Body of pancreas (tissue), 4 donors: ENCODE data around the gene RXRA. TPM values are rescaled to one million over a fixed set of nuclear protein-coding genes. Genes with fewer than 3 reads are reported as not detected.

Experiments used
- ATAC-seq: fragments of 150-250 bp; one replicate; pipeline ENCODE4 v1.9.1; 2016
- DNase-seq, 4 donors: peaks; one replicate each; pipeline ENCODE4 v3.0.0-alpha.2; 2019
- H3K27ac ChIP-seq, 4 donors: fragments of 200-600 bp; sonication (generic); 1 replicate in 3 of 4; 2 replicates in 1 of 4; pipeline versions ENCODE4 v1.5.1 to v1.6.1; 2016 to 2019; ENCODE audit warnings: mild to moderate bottlenecking in 1 of 4, mixed read lengths in 1 of 4, moderate library complexity in 1 of 4
- H3K27me3 ChIP-seq, 2 donors: fragments of 200-600 bp; sonication (generic); one replicate each; pipeline ENCODE4 v1.6.0; 2016; ENCODE audit warnings: mild to moderate bottlenecking in 1 of 2
- H3K36me3 ChIP-seq, 2 donors: fragments of 200-600 bp; sonication (generic); replicated peaks in 1 of 2; 2 replicates each; pipeline ENCODE4 v1.5.1; 2016; ENCODE audit warnings: low read depth in 2 of 2; ENCODE audit not compliant: insufficient read depth in 1 of 2
- H3K4me1 ChIP-seq: fragments of 200-600 bp; sonication (generic); one replicate; pipeline ENCODE4 v1.6.0; 2016
- H3K4me3 ChIP-seq, 2 donors: fragments of 200-600 bp; sonication (generic); 1 replicate in 1 of 2; 2 replicates in 1 of 2; pipeline ENCODE4 v1.5.1; 2016 to 2019
- H3K9me3 ChIP-seq, 3 donors: fragments of 200-600 bp; sonication (generic); 1 replicate in 2 of 3; 2 replicates in 1 of 3; pipeline ENCODE4 v1.5.1; 2016
- POLR2A ChIP-seq, 3 donors: fragments of 450-650 bp; IDR thresholded peaks; one replicate each; pipeline ENCODE4 v1.6.1; 2016; ENCODE audit warnings: antibody characterized with exemption in 3 of 3, mild to moderate bottlenecking in 2 of 3
- WGBS, 2 donors: methylation state at CpG; one replicate each; pipeline ENCODE4 v1.1.5; 2017; 5-methylcytosine and 5-hydroxymethylcytosine counted together
- intact Hi-C: fragments of 100-400 bp; cut with DNase I; formaldehyde crosslinking; loops from one replicate; pipeline ENCODE4 v1.15.1; 2023
- total RNA-seq, 2 donors: library from RNA; depleted of rRNA; stranded (reverse); fragments of >200 nt; gene quantifications; one replicate each; pipeline ENCODE4 v1.1.0, GENCODE V29; 2016
- TF ChIP-seq, protein P1 (sequence below), 7 experiments: fragments of 450-650 bp in 4 of 7; fragments of 200-600 bp in 3 of 7; sonication (generic) in 3 of 7; IDR thresholded peaks; one replicate each; pipeline ENCODE4 v1.5.1; 2016 to 2019; ENCODE audit warnings: antibody characterized with exemption in 7 of 7

RXRA gene
- total RNA-seq, 2 donors from 2014 or later: 31.4 to 41.9 TPM

DNA sequence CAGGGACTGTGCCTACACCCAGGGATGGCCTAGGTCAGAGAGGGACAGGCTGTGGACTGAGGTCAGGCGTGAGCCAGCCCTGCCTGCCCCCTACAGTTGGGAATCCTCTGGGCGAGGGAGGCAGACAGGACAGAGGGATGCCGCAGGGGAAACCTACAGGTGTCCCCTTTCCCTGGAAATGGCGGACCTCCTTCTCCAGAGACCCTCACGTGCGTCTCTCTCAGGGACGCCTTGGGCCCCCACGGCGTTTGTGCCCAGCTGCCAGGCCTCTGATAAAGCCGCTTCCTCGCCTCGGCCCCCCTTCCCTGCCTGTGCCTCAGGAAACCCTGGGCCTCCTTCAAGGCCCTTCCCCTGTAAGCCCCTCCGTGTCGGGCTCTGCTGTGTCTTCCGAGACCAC lies 129.3 kb downstream of the RXRA start:
- no peak for TF ChIP-seq POLR2A (IDR thresholded peaks at IDR 0.05)
- TF ChIP-seq, protein P1, sequence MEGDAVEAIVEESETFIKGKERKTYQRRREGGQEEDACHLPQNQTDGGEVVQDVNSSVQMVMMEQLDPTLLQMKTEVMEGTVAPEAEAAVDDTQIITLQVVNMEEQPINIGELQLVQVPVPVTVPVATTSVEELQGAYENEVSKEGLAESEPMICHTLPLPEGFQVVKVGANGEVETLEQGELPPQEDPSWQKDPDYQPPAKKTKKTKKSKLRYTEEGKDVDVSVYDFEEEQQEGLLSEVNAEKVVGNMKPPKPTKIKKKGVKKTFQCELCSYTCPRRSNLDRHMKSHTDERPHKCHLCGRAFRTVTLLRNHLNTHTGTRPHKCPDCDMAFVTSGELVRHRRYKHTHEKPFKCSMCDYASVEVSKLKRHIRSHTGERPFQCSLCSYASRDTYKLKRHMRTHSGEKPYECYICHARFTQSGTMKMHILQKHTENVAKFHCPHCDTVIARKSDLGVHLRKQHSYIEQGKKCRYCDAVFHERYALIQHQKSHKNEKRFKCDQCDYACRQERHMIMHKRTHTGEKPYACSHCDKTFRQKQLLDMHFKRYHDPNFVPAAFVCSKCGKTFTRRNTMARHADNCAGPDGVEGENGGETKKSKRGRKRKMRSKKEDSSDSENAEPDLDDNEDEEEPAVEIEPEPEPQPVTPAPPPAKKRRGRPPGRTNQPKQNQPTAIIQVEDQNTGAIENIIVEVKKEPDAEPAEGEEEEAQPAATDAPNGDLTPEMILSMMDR (IDR thresholded peaks at IDR 0.05): no peak
- Histone ChIP-seq H3K27me3 (no peaks in the 10 kb centered on the region), H3K9me3 (no peaks in the 10 kb centered on the region), H3K27ac (peak overlapping the region; percentile 15 to 77 (median 46)), H3K36me3 (no peaks in the 10 kb centered on the region), H3K4me3 (no peak overlapping the region), H3K4me1 (peaks cover 14% of the 10 kb centered on the region)
- no peak for ATAC-seq
- intact Hi-C loops: no loop called here
- no peak for DNase-seq
- WGBS, 2 donors: 66 to 85% methylated on average over 8 to 14 of the region's 15 CpGs

GRCh38 chr9:134455934-134456755 lies 129.9 kb downstream of the RXRA start:
- peak in 1 of 3 donors; percentile 24 for TF ChIP-seq POLR2A (IDR thresholded peaks at IDR 0.05)
- TF ChIP-seq, protein P1 (IDR thresholded peaks at IDR 0.05): no peak
- Histone ChIP-seq H3K4me3 (no peak overlapping the region), H3K27ac (peak overlapping the region; percentile 15 to 77 (median 49)), H3K27me3 (no peaks in the 10 kb centered on the region), H3K9me3 (no peaks in the 10 kb centered on the region), H3K36me3 (no peaks in the 10 kb centered on the region), H3K4me1 (peaks cover 14% of the 10 kb centered on the region)
- DNase-seq (peak; percentile 49 to 73 (median 66)), ATAC-seq (peak; percentile 74)
- 28 to 44% methylated on average over 15 to 41 of the region's 41 CpGs for WGBS, 2 donors
- intact Hi-C loops: no loop called here

DNA sequence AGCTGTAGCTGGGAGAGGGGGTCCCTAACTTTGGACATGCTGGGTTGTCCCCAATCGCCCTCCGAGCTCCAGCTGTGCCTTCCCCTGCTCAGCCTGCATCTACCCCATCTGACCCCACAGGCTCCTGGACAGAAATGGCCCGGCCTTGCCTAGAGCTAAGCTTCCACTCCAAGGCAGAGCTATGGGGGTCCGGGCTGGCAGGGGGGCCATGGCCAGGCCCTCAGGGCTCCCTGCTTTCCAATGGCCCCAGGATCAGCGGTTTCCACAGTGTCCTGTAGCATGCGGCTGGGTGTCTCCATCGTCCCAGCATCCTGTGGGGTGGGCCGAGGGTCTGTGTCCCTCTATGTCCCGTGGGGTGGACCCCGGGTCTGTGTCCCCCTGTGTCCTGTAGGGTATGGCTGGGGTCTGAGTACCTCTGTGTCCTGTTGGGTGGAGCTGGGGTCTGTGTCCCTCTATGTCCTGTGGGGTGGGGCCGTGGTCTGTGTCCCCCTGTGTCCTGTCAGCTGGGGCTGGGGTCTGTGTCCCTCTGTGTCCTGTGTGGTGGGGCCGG lies 130.6 kb downstream of the RXRA start:
- Histone ChIP-seq H3K4me3 (no peak overlapping the region), H3K27ac (peak overlapping the region in 3 of 4 donors; percentile 26 to 77 (median 72)), H3K27me3 (no peaks in the 10 kb centered on the region), H3K9me3 (peaks cover 0 to 6% (median 0%) of the 10 kb centered on the region in 3 donors), H3K36me3 (no peaks in the 10 kb centered on the region), H3K4me1 (peaks cover 14% of the 10 kb centered on the region)
- peak; percentile 8 for ATAC-seq
- DNase-seq: no peak
- intact Hi-C loops: no loop called here
- WGBS, 2 donors: 67 to 72% methylated on average over 3 to 12 of the region's 12 CpGs
- TF ChIP-seq, protein P1 (IDR thresholded peaks at IDR 0.05): no peak
- no peak for TF ChIP-seq POLR2A (IDR thresholded peaks at IDR 0.05)

- DNase-seq: no peak
- intact Hi-C loops: no loop called here
- no peak overlapping the region for H3K27ac ChIP-seq
Measured at GRCh38 chr9:134457321-134458206, 131.3 kb downstream of the RXRA start.

More at GRCh38 chr9:134457321-134458206, 131.3 kb downstream of the RXRA start:
- Histone ChIP-seq H3K4me1 (peaks cover 14% of the 10 kb centered on the region), H3K9me3 (peaks cover 0 to 8% (median 0%) of the 10 kb centered on the region in 3 donors), H3K27me3 (no peaks in the 10 kb centered on the region), H3K4me3 (no peak overlapping the region), H3K36me3 (no peaks in the 10 kb centered on the region)
- ATAC-seq: no peak
- TF ChIP-seq, protein P1 (IDR thresholded peaks at IDR 0.05): no peak
- TF ChIP-seq POLR2A (IDR thresholded peaks at IDR 0.05): no peak
- 65 to 73% methylated on average over 4 to 18 of the region's 18 CpGs for WGBS, 2 donors
